ENCODE data around the gene PRKAR2B.
"Not testable (repeated sequence)": the region's sequence is repeated elsewhere in the genome, so short reads cannot be mapped to it uniquely, and the experiment has no call there.

The PRKAR2B gene

GRCh38 chr7:107047902-107048782, 3.6 kb downstream of the PRKAR2B start:
- no peak for DNase-seq (ENCODE audit: low read depth in 2 of 3, low spot score in 1 of 3)

GRCh38 chr7:107048783-107049418, 4.4 kb downstream of the PRKAR2B start:
- no peak for DNase-seq (ENCODE audit: low read depth in 2 of 3, low spot score in 1 of 3)

GRCh38 chr7:107049480-107049879, 5.0 kb downstream of the PRKAR2B start:
- DNase-seq (ENCODE audit: low read depth in 2 of 3, low spot score in 1 of 3) = no peak

- DNase-seq (ENCODE audit: low read depth in 2 of 3, low spot score in 1 of 3) = no peak
Measured at GRCh38 chr7:107049971-107050532, 5.5 kb downstream of the PRKAR2B start.

- DNase-seq (ENCODE audit: low read depth in 2 of 3, low spot score in 1 of 3) = no peak
Measured at GRCh38 chr7:107051376-107051775, 6.9 kb downstream of the PRKAR2B start.

- not testable (repeated sequence) for DNase-seq (ENCODE audit: low read depth in 2 of 3, low spot score in 1 of 3)
Measured at GRCh38 chr7:107054965-107055364, 10.5 kb downstream of the PRKAR2B start.

GRCh38 chr7:107056058-107056457, 11.6 kb downstream of the PRKAR2B start:
- not testable (repeated sequence) for DNase-seq (ENCODE audit: low read depth in 2 of 3, low spot score in 1 of 3)

GRCh38 chr7:107056728-107057473, 12.4 kb downstream of the PRKAR2B start:
- no peak for DNase-seq (ENCODE audit: low read depth in 2 of 3, low spot score in 1 of 3)

GRCh38 chr7:107057474-107057833, 12.9 kb downstream of the PRKAR2B start:
- no peak for DNase-seq (ENCODE audit: low read depth in 2 of 3, low spot score in 1 of 3)

- DNase-seq (ENCODE audit: low read depth in 2 of 3, low spot score in 1 of 3) = no peak
Measured at GRCh38 chr7:107059468-107059867, 15.0 kb downstream of the PRKAR2B start.

- DNase-seq (ENCODE audit: low read depth in 2 of 3, low spot score in 1 of 3) = no peak
Measured at GRCh38 chr7:107063245-107064120, 19.0 kb downstream of the PRKAR2B start.

- DNase-seq (ENCODE audit: low read depth in 2 of 3, low spot score in 1 of 3) = no peak
Measured at GRCh38 chr7:107064255-107064654, 19.8 kb downstream of the PRKAR2B start.

- no peak for DNase-seq (ENCODE audit: low read depth in 2 of 3, low spot score in 1 of 3)
Measured at GRCh38 chr7:107065929-107066247, 21.4 kb downstream of the PRKAR2B start.

- DNase-seq (ENCODE audit: low read depth in 2 of 3, low spot score in 1 of 3) = no peak
Measured at GRCh38 chr7:107068156-107068555, 23.7 kb downstream of the PRKAR2B start.

GRCh38 chr7:107069457-107069856, 25.0 kb downstream of the PRKAR2B start:
- no peak for DNase-seq (ENCODE audit: low read depth in 2 of 3, low spot score in 1 of 3)

GRCh38 chr7:107070710-107071109, 26.2 kb downstream of the PRKAR2B start:
- DNase-seq (ENCODE audit: low read depth in 2 of 3, low spot score in 1 of 3) = no peak

- DNase-seq (ENCODE audit: low read depth in 2 of 3, low spot score in 1 of 3) = no peak
Measured at GRCh38 chr7:107071129-107071528, 26.6 kb downstream of the PRKAR2B start.

GRCh38 chr7:107072133-107072532, 27.6 kb downstream of the PRKAR2B start:
- no peak for DNase-seq (ENCODE audit: low read depth in 2 of 3, low spot score in 1 of 3)

- no peak for DNase-seq (ENCODE audit: low read depth in 2 of 3, low spot score in 1 of 3)
Measured at GRCh38 chr7:107075863-107076574, 31.5 kb downstream of the PRKAR2B start.

All from stimulated activated CD4-positive, alpha-beta T cell treated with anti-CD3 and anti-CD28 coated beads, Interleukin-12 subunit alpha, Interleukin-12 subunit beta, amount 100 ng/mL, for 48 hours (primary cell).